HL-60 (cell line): ENCODE data around the gene PPP3CA.

ENCODE experiments used
- GABPA ChIP-seq: IDR thresholded peaks from 2 replicates; pipeline ENCODE4 v1.6.1; 2012; ENCODE audit warnings: low read depth
- POLR2AphosphoS5 ChIP-seq: IDR thresholded peaks from 2 replicates; pipeline ENCODE4 v1.6.1; 2012; ENCODE audit warnings: low read depth
- SPI1 ChIP-seq: IDR thresholded peaks from 2 replicates; pipeline ENCODE4 v1.6.1; 2012; ENCODE audit warnings: low read depth, mild to moderate bottlenecking, borderline replicate concordance
- TF ChIP-seq, protein P1 (sequence below): IDR thresholded peaks from one replicate; pipeline ENCODE4 v1.5.1; 2011; ENCODE audit warnings: low read length, control low read depth, inconsistent platforms; ENCODE audit not compliant: insufficient read depth
- TF ChIP-seq, protein P2 (sequence below): IDR thresholded peaks from 2 replicates; pipeline ENCODE4 v1.6.1; 2012; ENCODE audit warnings: low read depth; ENCODE audit not compliant: insufficient replicate concordance

DNA sequence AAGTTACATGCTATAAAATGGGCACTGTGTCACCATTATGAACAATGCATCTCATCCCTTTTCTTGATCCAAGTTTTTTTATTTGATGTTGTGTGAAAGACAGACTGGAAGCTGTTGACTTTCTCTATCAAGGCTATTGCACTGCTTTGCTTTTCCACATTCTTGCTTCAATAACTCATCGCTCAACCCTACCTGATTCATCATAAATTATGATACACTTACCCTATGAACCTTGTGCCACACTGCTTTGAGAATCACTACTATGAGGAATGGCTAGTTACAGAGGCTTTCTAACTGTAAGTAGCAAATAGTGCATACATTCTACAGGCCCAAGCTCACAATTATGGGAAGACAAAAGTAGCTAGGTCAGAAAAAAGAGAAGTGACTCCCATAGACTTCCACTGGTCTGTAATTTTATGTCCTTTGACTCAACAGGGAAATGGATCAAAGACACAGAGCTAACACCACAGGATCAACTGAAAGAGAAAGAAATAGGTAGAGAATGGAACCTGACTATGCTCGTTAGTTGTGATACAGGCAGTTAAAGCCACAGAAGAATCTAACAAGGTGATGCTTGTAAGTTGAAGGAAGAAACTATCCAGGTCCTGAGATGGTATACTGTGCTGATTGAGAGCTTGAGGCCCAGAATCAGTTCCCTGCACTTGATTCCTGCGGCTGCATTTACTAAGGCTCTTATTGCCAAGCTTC, 163.5 kb downstream of the PPP3CA start:
- TF ChIP-seq POLR2AphosphoS5 = no peak
- TF ChIP-seq, protein P1, sequence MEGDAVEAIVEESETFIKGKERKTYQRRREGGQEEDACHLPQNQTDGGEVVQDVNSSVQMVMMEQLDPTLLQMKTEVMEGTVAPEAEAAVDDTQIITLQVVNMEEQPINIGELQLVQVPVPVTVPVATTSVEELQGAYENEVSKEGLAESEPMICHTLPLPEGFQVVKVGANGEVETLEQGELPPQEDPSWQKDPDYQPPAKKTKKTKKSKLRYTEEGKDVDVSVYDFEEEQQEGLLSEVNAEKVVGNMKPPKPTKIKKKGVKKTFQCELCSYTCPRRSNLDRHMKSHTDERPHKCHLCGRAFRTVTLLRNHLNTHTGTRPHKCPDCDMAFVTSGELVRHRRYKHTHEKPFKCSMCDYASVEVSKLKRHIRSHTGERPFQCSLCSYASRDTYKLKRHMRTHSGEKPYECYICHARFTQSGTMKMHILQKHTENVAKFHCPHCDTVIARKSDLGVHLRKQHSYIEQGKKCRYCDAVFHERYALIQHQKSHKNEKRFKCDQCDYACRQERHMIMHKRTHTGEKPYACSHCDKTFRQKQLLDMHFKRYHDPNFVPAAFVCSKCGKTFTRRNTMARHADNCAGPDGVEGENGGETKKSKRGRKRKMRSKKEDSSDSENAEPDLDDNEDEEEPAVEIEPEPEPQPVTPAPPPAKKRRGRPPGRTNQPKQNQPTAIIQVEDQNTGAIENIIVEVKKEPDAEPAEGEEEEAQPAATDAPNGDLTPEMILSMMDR = no peak
- TF ChIP-seq, protein P2, sequence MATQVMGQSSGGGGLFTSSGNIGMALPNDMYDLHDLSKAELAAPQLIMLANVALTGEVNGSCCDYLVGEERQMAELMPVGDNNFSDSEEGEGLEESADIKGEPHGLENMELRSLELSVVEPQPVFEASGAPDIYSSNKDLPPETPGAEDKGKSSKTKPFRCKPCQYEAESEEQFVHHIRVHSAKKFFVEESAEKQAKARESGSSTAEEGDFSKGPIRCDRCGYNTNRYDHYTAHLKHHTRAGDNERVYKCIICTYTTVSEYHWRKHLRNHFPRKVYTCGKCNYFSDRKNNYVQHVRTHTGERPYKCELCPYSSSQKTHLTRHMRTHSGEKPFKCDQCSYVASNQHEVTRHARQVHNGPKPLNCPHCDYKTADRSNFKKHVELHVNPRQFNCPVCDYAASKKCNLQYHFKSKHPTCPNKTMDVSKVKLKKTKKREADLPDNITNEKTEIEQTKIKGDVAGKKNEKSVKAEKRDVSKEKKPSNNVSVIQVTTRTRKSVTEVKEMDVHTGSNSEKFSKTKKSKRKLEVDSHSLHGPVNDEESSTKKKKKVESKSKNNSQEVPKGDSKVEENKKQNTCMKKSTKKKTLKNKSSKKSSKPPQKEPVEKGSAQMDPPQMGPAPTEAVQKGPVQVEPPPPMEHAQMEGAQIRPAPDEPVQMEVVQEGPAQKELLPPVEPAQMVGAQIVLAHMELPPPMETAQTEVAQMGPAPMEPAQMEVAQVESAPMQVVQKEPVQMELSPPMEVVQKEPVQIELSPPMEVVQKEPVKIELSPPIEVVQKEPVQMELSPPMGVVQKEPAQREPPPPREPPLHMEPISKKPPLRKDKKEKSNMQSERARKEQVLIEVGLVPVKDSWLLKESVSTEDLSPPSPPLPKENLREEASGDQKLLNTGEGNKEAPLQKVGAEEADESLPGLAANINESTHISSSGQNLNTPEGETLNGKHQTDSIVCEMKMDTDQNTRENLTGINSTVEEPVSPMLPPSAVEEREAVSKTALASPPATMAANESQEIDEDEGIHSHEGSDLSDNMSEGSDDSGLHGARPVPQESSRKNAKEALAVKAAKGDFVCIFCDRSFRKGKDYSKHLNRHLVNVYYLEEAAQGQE = no peak
- TF ChIP-seq GABPA = no peak
- TF ChIP-seq SPI1 = peak; percentile 49; the same call in 1 of the 2 replicates
